Activated CD4-positive, alpha-beta T cell treated with anti-CD3 and anti-CD28 coated beads for 24 hours (primary cell): Measurements from ENCODE around the gene RTN4R.
"Not testable (repeated sequence)": the region's sequence is repeated elsewhere in the genome, so short reads cannot be mapped to it uniquely, and the experiment has no call there.

Source experiments
- DNase-seq, 2 donors: peaks; one replicate each; pipeline ENCODE4 v3.0.0-alpha.2; 2020; ENCODE audit warnings: low read depth in 2 of 2

Gene RTN4R

DNA sequence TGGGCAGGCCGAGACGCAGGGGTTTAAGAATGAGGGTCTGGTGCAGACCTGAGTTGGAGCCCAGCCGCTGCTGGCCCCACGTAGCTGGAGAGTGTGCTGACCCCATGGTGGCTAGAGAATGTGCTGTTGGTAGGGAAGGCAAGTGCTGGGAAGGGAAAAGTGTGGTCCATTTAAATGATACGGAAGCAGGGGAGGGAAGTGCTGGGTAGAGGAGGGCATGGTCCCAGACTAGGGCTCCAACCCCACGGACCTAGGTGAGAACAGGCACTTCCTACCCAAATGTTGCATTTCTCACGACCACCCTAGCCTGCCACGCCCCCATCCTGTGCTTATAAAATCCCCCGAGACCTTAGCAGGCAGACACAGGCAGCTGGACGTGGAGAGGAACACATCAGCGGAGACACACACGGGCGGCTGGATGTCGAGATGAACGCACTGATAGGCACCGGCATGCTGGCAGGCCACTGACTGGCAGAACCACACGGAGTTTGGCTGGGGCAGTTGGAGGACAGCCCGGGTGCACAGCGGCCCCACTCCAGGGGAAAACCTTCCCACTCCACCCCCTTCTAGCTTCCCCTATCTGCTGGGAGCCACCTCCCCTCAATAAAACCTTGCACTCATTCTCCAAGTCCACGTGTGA is 18.8 kb upstream of the RTN4R start:
- not testable (repeated sequence) for DNase-seq

DNA sequence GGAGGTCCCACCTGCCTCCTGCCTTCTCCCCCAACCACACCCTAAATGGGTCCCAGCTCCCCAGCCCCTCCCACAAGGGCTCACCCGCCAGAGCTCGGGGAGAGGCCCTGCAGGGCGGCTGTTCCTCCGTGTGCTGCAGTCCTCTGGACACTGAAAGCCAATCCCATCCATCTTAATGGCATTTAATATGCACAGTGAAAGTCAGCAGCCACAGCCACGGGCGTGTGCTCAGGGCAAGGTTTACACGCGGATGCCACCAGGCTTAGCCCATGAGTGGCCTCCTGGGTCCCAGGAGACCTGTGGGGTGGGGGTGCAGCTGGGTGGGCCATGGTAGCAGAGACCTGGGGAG is 18.2 kb upstream of the RTN4R start:
- not testable (repeated sequence) for DNase-seq

GRCh38 chr22:20285473-20286311 is 17.6 kb upstream of the RTN4R start:
- peak; percentile 63 to 77 for DNase-seq

DNA sequence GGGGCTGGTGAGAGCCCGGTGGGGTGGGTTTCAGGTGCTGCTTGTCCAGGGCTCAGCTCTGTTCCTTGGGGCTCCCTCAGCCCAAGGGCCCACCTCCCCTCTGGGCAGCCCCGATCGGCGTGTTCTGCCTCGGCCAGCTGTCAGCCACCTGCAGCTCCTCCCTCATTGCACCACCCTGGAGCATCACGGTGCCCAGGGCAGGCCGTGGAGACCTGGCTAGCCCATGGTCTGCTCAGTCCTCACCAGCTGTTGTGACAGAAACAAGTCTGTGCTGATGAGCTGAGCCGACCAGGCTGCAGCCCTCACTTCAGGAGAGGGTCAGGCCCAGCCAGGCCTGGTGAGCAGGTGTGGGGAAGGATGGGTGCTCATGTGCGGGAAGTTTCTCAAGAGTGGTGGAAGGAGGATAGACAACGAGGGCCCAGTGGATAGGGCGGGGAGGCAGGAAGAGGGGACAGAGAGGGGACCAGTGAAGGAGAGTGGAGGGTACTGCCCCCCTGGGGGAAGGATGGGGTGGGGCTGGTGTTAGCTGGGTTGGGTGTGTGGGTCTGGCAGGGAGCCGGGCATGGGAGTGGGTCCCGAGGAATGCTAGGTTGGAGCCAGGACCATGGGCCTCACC is 16.5 kb upstream of the RTN4R start:
- no peak for DNase-seq

DNA sequence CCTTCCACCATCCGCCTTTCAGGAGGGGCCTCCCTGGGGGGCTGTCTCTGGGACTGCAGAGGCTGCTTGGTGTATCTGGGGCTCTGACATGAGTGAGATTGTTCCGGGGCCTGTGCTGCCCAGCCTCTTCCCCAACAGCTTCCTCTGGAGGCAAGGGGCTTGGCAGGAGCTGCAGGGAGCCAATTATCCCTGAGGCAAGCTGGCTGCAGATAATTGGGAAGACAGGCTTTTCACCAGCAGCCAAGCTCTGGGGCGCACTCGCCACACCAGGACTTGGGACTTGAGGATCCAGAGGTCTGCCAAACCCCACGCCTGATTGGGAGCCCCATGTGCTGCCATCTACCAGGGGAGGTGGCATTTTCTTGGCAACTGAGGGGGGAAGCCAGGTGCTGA is 15.6 kb upstream of the RTN4R start:
- no peak for DNase-seq

GRCh38 chr22:20282901-20283673 is 15.0 kb upstream of the RTN4R start:
- DNase-seq = no peak

DNA sequence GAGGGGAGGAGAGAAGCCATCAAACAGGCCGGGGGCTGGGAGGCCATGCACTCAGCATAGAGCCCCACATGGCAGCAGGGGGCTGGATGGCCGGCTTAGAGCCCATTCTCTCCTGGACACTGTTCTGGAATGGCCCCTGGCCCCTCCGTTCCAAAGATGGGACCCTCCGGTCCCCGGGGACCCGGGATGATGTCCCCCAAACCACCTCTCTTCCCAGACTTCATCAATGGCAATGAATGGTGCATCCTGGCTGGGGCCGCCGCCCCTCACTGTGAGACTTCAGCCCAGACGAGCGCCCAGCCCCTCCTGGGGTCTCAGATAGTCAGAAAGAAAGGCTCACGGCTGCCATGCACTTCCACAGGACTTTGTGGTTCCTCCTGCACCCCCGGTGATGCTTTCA is 13.8 kb upstream of the RTN4R start:
- no peak for DNase-seq

GRCh38 chr22:20281473-20281872 is 13.4 kb upstream of the RTN4R start:
- not testable (repeated sequence) for DNase-seq

- DNase-seq = no peak
These were observed 12.7 kb upstream of the RTN4R start for GRCh38 chr22:20280866-20281265.

DNA sequence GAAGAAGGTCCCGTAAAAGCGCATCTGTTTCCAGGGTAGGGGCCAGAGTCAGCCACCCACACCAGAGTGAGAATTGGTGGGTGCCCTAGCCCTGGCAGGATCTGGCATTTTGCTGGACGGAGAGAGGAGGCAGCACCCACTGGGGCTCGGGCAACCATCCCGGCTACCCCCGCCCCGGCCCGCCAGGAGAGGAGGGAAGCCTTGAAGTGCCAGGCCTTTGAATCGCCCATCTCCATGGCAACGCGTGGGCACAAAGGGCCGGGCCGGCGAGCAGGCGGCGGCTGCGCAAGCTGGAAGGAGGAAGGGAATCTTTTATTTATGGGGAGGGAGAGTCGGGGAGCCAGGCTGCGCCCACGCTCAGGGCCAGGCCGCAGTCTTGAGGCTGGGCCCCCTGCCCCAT is 12.0 kb upstream of the RTN4R start:
- DNase-seq = not testable (repeated sequence)

DNA sequence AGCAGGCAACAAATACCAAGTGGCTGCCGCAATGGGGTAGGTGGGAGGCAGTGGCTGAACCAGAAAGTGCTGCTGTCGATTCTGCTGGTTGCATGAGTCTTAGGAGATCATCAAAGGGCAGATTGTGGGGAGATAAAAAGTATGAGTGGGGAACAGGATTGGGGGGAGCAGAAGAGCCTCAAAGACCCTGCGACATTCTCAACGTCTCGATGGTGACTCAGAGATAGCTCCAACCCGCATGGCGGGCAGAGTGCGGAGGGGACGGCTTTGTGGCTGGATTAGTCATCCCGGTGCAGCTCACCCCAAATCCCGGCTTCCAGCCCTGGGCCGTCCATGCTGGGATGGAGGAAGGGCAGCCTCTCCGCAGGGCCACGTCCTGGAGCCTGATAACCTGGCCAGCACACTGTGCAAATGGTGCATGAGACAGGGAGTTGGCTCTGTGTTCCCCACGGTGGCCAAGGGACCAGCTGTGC is 11.6 kb upstream of the RTN4R start:
- DNase-seq = no peak

- not testable (repeated sequence) for DNase-seq
These were observed 10.8 kb upstream of the RTN4R start for GRCh38 chr22:20278726-20279490.

DNA sequence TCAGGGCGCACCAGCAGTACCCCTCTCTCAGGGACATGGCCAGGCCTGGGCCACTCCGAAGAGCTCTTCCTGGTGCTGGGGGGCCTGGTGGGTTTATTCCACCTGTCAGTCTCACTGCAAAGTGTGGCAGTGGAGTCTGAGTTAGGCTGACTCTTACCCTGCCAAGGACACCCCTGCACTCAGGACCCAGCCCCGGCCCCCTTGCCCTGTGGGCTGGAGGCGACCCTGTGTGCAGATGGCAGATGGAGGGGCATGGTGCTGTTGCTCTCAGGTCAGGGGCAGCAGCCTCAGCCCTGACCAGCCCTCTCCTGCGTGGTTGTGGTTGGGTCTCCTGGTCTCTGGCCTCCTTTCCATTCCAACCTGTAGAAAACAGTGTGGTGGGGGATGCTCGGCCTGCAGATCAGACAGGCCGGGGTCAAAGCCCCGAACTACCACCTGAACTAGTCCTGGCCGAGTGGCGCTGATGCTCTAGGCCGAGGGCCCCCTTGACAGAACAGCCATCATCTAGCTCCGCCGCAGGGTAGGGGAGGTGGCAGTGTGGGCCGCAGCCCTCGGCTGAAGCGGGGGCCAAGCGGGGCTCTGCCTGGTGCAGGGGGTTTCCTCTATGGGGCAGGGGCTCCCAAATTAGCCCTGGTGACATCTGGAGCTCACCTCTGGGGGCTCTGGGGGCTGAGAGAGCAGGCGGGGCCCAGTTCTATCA is 10.0 kb upstream of the RTN4R start:
- not testable (repeated sequence) for DNase-seq

DNA sequence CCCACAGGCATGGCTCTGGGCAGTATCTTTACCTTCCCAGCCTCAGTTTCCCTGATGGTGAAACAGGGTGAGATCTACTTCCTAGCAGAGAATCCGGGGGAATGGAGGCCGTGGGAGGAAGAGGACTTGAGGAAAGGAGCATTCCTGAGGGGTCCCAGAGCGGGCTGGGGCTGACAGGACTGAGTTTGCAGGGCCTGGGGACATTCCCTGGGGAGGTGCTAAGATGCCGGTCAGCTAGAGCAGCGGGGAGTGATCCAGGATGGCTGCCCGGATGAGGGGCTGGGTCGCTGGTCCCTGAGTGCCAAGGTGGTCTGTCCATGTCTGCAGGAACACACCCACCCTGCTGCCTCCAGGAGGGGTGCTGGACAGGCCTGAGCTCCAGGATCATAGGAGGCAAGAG is 8.3 kb upstream of the RTN4R start:
- DNase-seq = no peak

- no peak for DNase-seq
These were observed 7.7 kb upstream of the RTN4R start for GRCh38 chr22:20275836-20276235.

DNA sequence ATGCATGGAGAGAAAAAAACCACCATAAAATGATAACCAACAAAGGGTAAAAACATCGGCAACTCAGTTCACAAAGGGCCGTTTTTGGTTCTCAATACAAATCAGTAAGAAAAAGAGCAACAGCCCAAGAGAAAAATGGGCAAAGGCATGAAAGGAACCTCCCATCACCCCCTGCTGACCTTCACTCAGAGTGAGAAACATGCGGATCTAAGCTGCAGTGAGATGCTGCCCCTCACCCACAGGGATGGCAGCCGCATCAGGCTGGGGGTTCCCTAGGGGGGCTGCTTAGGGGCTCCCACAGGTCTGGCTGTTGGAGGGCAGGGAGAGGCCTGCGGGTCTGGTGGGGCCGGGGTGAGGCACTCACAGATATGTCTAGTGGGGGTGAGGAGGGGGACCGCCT is 7.2 kb upstream of the RTN4R start:
- DNase-seq = not testable (repeated sequence)

GRCh38 chr22:20274374-20274773 is 6.3 kb upstream of the RTN4R start:
- DNase-seq = not testable (repeated sequence)

GRCh38 chr22:20273758-20274181 is 5.7 kb upstream of the RTN4R start:
- no peak for DNase-seq

DNA sequence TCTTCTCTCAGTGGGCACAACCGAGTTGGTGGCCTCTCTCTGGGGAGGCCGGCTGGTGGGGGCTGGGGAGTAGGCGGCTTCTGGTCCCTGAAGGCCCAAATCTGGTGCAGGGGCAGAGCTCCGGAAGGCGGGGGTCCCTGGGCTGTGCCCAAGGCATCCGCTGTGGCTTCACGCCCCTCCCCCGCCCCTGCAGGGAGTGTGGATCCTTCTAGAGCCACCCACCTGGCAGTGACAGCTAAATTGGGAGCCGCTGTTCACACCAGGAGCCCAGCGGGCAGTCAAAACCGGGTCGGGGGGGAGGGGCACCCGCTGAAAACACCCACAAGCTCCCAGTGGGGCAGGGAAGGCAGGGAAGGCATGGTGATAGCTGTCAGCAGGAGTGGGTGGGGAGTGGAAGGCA is 4.6 kb upstream of the RTN4R start:
- DNase-seq = no peak

- DNase-seq = no peak
These were observed 4.1 kb upstream of the RTN4R start for GRCh38 chr22:20272174-20272573.
